Esophagus muscularis mucosa (tissue), 4 donors: ENCODE measurements around the gene SRRM4.
A peak's percentile ranks its signal among the peaks of the same experiment; 100 is the strongest.

Experiments used
- EP300 ChIP-seq: sonication (generic); formaldehyde crosslinking; IDR thresholded peaks from one replicate; pipeline ENCODE4 v1.6.1; 2017; ENCODE audit warnings: antibody characterized with exemption
- POLR2A ChIP-seq: fragments of 450-650 bp; IDR thresholded peaks from one replicate; pipeline ENCODE4 v1.6.1; 2017; ENCODE audit warnings: antibody characterized with exemption, moderate library complexity, mild to moderate bottlenecking, low read depth
- TF ChIP-seq, protein P1 (sequence below), 3 experiments: fragments of 200-600 bp in 2 of 3; fragments of 450-650 bp in 1 of 3; sonication (generic) in 2 of 3; IDR thresholded peaks; one replicate each; pipeline ENCODE4 v1.5.1; 2017 to 2019; ENCODE audit warnings: antibody characterized with exemption in 3 of 3, mild to moderate bottlenecking in 2 of 3, moderate library complexity in 1 of 3

DNA sequence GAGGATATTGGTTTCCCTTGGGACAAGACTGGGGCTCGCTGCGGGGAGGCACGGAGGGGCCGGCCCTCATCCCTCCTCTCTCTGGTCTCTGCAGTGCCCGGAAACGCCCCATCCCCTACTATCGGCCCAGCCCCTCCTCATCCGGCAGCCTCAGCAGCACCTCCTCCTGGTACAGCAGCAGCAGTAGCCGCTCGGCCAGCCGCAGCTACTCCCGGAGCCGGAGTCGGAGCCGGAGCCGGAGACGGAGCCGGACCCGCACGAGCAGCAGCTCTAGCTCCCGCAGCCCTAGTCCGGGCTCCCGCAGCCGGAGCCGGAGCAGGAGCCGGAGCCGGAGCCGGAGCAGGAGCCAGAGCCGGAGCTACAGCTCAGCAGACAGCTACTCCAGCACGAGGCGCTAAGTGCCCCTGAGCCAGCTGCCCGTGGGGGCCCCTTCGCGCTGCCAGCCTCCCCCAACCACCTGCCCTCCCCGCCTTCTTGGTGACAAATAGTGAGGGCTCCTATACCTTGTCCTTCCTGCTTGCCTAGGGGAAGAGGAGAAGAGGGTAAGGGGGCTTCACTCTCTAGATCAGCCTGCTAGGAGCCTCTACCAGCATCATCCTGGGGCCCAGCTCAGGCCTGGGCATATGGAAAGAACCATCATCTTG, 175.2 kb downstream of the SRRM4 start:
- TF ChIP-seq, protein P1, sequence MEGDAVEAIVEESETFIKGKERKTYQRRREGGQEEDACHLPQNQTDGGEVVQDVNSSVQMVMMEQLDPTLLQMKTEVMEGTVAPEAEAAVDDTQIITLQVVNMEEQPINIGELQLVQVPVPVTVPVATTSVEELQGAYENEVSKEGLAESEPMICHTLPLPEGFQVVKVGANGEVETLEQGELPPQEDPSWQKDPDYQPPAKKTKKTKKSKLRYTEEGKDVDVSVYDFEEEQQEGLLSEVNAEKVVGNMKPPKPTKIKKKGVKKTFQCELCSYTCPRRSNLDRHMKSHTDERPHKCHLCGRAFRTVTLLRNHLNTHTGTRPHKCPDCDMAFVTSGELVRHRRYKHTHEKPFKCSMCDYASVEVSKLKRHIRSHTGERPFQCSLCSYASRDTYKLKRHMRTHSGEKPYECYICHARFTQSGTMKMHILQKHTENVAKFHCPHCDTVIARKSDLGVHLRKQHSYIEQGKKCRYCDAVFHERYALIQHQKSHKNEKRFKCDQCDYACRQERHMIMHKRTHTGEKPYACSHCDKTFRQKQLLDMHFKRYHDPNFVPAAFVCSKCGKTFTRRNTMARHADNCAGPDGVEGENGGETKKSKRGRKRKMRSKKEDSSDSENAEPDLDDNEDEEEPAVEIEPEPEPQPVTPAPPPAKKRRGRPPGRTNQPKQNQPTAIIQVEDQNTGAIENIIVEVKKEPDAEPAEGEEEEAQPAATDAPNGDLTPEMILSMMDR (IDR thresholded peaks at IDR 0.05), result peak in 1 of 3 experiments; percentile 20
- TF ChIP-seq EP300 (no peak), POLR2A (no peak)
